HG03558 (cell line): ENCODE data around the gene FBXL13.
A peak's percentile ranks its signal among the peaks of the same experiment; 100 is the strongest.
"Not testable (repeated sequence)": the region's sequence is repeated elsewhere in the genome, so short reads cannot be mapped to it uniquely, and the experiment has no call there.

Source experiments
- ATAC-seq: cut with Tn5 transposase; IDR thresholded peaks from one replicate; pipeline ENCODE4 v1.9.1; 2021; ENCODE audit warnings: moderate number of reproducible peaks; ENCODE audit not compliant: unreplicated experiment; ENCODE audit errors: extremely low read depth

Gene FBXL13

DNA sequence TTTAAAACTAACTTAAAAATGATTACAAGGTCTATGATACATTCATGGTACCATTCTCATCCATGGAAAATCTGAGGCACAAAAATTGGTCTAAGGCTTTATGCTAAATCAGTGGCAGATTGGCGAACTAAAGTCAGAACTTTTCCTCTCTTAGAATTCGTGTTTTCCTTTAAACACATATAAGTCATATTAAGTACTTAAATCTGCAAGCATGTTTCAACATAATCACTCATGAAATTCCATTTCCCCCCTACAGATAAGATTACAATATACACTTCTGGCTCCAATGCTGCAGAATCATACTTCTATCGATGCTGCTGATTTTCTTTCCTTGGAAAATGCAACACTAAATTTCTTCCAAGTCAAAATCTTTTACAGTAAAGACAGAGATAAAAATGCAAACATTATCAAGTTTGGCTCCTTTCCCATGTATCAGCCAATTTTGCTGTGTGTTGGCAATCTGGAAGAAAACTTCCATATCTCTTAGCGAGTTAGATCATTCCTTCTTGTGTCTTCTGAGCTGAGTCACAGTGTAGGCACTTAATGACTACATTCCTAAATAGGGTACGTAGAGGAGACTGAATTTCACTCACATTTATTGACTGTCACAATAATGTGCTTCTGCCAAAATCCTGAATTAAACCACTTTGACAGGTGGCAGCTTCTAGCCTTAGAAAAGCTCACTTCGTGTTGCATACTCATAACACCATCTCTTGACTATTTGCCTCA is 238.2 kb downstream of the FBXL13 start:
- ATAC-seq: no peak

DNA sequence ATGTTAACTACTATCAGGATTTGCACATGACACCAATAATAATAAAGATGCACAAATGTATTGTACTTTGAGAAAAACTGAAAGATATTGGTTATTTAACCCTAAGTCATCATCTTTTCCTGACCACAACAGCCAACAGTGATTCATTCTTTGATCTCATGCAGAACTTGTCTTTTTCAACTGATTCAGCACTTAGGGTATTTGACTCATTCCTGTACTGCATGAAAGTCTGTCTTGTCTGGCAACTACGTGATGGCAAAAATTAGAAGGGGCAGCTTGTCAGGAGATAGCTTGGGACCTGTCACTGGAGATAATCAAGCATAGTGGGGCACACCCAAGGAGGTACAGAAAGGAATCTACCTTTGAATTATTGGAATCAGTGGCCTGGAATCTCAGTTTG is 239.6 kb downstream of the FBXL13 start:
- ATAC-seq: peak; percentile 98

DNA sequence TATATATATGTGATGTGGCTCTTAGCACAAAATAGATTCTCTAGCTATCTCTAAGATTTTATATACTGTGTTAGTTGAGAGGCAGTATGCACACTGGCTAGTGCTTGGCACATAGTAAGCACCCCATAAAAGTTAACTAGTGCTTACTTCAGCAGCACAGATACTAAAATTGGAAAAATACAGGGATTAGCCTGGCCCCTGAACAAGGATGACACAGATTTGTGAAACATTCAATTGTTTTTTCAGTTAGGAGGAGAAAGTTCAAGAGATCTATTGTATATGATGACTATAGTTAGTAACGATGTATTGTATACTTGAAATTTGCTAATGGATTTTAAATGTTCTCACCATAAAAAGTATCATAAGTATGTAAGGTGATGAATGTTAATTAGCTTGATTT is 240.1 kb downstream of the FBXL13 start:
- ATAC-seq: no peak

DNA sequence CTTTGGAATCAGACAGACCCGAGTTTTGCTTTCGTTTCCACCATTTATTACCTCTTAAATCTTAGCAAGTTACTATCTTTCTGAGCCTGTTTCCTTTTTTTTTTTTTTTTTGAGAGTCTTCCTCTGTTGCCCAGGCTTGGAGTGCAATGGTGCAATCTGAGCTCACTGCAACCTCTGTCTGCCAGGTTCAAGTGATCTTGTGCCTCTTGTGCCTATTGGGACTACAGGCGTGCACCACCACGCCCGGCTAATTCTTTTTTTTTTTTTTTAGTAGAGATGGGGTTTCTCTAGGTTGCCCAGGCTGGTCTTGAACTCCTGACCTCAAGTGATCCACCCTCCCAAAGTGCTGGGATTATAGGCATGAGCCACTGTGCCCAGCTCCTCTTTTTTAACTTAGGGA is 241.3 kb downstream of the FBXL13 start:
- ATAC-seq: no peak

DNA sequence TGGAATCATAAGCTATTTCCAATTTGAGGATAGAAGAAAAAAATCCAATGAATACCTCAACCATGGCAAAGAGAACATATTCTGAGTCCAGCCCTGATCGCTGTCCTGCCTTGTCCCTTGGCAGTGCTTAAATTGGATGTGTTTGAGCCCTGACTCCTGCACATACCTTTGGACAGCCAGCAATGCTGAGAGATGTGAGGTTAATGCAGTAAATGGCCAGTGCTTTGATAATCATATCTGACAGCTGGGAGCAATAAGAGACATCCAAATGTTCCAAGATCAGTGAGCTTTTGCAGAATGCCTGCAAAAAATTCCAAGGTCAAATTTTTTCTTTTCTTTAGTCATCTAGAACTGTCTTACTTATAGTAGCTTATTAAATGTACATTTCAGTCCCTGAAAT is 241.9 kb downstream of the FBXL13 start:
- ATAC-seq: no peak

DNA sequence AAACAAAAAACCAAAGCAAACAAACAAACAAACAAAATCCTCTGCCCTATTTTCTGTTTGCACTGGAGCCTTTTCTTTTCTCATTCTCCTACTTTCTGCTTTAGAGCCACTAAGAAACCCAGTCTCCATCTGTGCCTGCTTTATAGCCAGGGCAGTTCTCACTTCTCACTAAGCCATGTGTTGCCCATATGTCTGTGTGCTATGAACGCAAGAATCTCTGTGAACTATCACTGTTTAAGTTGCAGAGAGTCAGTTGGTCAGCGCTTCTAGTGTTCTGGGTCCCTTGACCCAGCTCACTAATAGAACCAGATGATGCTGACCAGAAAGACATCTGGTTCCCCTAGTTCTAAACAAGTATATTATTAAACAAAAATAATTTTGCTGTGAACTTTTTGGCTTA is 244.4 kb downstream of the FBXL13 start:
- ATAC-seq: no peak

DNA sequence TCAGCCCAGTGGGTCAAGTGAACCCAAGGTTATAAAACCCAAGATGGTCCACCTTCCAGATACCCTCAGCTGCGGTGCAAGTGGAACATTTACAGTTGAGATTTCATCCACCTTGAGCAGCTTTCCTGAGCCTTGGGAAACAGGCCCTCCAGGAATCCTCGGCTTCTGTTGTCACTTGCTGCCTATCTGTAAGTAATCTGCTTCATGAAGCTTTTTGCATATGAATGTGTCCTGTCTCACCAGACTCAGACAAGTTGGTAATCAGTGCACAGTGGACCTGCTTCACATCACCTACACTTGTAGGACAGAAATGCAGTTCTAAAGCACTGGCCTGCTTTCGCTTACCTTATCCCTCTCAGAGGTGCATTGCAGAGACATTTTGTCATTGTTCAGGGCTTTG is 245.5 kb downstream of the FBXL13 start:
- ATAC-seq: no peak

DNA sequence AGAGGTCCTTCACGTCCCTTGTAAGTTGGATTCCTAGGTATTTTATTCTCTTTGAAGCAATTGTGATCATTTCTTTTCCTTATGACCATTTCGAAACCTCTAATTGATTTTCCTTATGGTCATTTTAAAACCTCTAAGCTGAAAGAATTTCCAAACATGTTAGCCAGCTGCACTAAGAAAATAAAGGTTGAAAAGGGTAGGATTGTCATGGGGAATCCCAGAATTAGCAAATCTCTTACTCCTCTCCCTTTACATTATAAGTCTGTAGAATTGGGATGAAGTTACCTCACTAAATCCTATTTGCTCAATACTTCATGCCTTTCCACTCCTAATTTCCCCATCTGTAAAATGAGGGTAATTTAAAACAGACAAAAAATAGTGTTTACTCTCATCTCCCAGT is 246.3 kb downstream of the FBXL13 start:
- ATAC-seq: no peak

DNA sequence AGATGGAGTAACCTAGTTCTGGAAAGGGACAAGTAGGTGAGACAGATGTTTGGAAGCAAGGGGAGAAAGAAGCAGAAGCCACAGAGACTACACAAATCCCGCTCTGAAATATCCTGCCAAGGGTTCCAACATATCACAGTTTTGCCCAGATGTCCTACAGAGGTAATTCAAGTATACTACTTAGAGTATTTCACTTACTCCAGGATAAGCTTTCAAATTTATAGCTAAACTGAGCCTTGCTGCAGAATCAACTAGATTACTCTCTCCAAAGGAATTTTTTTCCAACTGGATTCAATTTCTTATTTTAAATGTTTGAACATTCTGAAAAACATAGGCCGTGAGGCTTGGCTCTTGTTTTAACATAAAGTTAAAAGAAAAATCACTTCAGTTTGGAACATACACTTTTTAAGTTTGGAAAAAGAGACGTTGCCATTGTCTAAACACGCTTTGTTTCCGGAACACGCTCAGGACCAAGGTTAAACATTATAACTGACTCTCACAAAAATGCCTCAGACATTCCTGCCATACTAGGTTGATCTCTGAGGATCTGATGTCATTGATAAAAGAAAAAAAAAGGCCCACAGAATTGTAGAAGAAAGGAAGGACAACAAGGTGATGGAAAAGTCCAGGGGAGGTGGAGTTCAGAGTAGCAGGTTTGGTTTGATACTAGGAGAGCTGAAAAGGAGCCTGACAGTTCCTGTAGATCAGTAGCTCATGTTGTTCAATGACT is 251.0 kb downstream of the FBXL13 start:
- no peak for ATAC-seq

DNA sequence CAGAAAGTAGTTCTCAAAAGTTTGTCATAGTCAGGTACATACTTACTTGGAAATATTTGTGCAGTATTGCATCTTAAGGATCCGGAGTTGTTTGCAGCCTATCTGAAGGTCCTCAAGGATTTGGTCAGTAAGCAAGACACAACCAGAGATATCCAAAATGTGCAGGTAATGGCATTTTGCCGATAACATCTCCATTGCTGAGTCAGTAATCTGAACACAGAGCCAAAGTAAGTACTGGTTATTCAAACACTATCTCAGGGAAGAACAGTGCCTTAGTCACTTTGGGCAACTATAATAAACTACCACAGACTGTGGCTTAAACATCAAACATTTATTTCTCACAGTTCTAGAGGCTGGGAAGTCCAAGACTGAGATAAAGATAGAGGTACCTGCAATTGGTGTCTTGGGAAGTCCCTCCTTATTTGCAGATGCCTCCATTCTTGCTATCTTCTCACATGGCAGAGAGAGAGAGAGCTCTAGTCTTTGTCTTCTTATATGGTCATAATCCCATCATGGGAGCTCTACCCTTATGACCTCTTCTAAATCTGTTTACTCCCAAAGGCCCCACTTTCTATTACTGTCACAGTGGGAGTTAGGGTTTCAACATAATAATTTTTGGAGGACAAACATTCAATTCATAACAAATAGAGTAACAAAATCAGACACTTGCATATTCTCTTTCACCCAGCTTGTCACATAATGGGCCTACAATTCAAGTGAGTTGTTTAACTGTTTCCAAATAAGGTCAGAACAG is 252.4 kb downstream of the FBXL13 start:
- ATAC-seq: no peak

DNA sequence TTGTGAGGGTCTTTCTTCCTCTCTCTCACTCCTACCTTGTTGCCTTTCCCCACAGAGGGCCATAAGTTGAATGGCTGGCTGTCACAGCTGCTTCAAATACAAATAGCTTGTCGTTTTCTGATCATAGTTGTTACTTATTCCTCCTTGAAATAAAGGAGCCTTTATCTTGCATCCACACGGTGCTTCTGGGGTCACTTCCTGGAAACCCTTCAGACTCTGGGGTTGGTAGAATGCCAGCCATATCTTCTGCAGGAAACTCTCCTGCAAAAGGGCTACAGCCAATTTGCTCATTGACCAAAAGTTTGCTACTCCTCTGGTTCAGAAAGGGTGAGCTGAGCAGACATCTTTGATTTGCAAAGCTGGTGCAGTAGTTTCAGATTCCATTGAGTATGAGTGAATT is 255.4 kb downstream of the FBXL13 start:
- no peak for ATAC-seq

DNA sequence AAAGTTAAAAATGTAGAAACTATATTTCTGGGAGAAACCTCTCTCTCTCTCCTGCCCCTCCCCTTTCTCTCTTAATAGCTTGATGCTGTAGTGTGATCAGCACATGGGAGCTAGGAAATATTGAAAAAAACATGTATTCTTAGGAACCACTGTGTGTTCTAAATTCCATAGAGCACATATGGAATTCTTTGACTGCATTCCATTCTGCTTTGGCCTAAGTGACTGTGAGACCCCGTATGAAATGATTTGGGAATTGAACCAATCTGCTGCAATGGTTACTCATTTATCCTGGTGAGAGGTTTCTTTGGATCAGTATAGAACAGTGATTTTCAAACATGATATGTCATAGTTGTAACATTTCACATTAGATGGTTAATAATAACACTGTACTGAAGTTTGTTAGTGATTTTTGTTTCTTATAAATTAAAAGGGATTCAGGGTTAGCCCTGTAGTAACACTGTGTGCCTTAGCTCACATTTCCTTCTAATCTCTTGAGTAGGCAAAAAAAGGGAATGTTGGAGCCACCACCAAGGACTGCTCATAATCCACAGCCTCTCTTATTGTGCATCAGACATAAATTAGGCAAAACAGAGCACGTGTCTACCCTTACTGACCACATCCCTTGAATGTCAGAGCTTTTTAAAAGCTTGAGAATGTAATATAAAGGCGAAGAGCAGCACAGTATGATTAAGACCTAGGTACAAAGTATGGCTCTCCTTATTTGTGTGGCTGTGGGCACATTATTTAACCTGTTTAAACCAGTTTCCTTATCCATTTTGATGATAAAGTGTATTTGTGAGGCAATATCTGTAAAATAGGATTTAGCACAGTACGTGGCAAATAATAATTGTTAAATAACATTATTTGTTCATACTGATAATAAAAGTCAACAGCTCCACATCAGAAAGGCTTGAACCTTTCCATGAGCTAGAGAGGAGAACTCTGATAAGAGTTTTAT is 256.7 kb downstream of the FBXL13 start:
- no peak for ATAC-seq

DNA sequence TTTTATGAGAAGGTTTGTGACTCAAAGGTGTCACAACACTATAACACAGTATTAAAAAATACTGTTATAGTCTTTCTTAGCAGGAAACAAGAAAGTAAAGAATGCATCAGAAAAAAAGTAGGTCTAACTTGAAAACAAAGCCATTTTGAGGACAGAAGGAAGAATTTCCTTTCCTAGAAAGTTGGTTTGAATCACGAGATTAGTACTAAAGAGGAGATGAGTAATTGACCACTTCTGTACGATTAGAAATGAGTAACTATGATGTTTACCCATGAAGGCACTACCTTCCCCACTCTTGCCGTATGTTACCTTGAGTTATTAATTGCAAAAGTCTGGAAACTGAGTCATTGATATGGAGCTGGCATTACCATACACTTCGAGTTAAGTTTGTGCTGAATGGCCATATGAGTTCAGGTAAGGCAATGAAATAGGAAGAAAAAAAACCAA is 260.5 kb downstream of the FBXL13 start:
- no peak for ATAC-seq

DNA sequence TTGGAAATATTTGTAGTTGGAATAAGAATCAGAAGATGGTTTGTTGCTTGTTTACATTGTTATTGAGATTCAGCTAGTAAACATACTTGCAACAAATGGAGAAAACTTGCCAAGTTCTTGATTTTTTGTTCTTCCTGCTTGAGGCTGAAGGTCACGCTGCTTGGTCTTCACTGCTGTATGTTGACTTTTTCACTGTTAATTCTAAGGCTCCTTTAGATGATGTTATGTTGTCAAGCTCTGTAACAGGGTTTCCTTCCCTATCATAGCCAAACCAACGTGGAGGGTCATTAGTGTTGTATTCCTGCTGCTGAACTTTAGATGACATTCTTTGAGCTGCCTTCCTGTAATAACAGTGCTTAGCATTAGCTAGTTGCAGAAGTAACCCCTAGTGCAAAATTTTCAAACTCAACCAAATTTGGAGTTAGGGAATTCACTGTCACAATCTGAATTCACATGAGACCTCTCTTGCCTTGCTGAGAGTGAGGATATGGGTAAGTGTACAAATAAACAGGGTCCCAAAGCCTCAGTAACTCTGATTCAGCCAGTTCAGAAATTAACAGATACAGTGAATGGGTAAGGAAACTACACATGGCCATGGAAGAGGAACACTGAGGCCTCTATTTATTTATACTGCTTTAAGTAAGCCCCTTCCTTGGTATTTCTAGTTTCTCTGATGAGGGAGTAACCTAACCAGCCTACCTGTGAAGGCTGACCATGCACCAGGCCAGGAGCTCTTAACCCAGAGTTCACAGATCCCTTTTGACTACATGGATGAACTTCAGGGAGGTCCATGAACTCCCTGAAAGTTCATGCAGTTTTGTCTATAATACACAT is 261.2 kb downstream of the FBXL13 start:
- ATAC-seq: no peak

DNA sequence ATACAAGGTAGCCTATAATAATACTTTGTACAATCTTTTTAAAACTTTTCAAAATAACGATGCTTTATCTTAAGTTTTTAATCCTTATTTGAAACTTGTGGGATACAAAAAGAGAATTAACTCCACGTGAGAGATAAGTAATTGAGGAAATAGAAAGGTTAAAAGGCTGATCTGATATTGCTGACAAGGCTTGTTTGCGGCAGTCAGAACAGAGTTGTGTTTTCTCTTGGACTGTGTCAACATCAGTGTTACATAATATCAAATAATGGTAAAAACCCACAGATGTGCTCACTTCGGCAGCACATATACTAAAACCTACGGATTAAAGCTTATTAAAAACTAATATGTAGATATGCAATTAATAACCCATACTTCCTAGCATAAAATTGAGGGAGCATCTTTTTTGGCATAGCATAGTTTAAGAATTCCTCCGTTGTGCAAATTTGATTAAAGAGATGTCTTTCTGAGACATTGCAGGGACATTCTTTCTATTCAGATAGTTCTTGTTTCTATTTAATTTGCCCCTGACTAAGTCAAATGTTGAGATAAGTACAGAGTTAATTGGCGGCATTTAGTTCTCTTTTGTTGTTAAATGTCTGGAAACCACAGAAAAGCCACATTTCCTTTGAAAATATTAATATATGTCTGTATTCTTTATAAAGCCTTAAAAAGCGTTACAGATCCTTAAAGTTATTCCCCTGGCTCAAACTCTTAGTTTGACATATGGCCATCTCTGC is 262.5 kb downstream of the FBXL13 start:
- no peak for ATAC-seq

DNA sequence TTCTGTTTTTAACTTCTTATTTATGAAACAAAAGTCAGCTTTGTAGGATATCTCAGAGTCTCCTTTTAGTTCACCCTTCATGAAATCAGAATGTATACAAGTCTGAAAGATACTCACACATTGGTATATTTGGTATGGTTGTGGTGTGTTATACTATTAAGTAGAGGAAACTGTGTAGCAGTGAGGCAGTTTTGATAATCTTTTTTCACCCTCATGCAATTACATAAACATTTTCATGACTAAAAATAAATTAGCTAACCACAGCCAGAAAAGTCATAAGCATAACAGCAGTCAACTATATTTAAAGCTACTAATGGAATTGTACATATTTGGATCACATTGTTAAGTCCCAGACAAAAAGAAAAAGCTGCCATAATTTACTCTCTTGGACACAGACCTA is 263.7 kb downstream of the FBXL13 start:
- ATAC-seq: no peak

DNA sequence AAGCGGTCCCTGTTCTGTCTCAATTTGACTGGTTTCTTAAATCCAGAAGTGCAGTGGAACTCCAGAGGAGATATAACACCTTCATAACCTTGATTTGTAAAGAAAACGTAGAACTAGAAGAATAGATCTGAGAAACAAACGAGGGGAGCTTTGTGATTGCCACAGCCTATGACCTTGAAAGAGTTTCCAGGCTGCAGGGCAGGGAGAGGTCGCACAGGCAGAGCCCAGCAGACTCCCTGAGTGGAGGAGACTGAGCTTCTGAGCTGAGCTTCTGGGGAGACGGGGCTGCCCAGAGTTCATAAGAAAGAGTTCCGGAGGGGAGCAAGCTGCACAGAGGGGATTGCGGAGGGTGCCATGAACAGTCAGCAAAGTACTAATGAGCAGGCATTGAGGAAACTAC is 268.0 kb downstream of the FBXL13 start:
- ATAC-seq: no peak

DNA sequence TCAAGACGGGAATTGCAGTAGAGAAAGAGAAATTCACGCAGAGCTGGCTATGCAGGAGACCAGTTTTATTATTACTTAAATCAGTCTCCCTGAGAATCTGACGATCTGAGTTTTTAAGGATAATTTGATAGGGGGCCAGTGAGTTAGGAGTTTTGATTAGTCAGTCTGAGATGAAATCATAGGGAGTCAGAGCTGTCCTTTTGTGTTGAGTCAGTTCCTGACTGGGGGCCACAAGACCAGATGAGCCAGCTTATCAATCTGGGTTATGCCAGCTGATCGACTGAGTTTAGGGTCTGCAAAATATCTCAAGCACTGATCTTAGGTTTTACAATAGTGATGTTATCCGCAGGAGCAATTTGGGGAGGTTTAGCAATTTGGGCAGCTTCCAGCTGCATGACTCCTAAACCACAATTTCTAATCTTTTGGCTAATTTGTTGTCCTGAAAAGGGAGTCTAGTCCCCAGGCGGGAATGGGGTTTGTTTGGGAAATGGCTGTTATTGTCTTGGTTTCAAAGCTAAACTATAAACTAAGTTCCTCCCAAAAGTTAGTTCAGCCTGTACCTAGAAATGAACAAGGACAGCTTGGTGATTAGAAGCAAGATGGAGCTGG is 278.5 kb downstream of the FBXL13 start:
- not testable (repeated sequence) for ATAC-seq
